A673 (cell line): ENCODE measurements around the gene LRBA.

Experiments
- CTCF ChIP-seq: fragments of 300-800, 200-600 bp; sonication (generic); conservative IDR thresholded peaks from 2 replicates; pipeline ENCODE4 v1.5.1; 2017; ENCODE audit warnings: low read depth, mild to moderate bottlenecking, antibody characterized with exemption, low read length, moderate library complexity, mixed read lengths
- EZH2 ChIP-seq: fragments of 200-600 bp; sonication (generic); IDR thresholded peaks from 2 replicates; pipeline ENCODE4 v1.6.1; 2017; ENCODE audit warnings: borderline replicate concordance, low read depth, mild to moderate bottlenecking, mixed read lengths, antibody characterized with exemption, low read length; ENCODE audit not compliant: poor library complexity, severe bottlenecking

- no peak for TF ChIP-seq EZH2
- no peak for TF ChIP-seq CTCF
These were observed 220.4 kb downstream of the LRBA start for GRCh38 chr4:150794706-150795105.
